WERI-Rb-1 (cell line): Measurements from ENCODE around the gene IAH1.

ENCODE experiments used
- DNase-seq: peaks from one replicate; pipeline ENCODE4 v3.0.0-alpha.2; 2020
- H3K27ac ChIP-seq: fragments of 250-450 bp; sonication (Bioruptor Pico); 2 replicates; pipeline ENCODE4 v1.5.1; 2020; ENCODE audit warnings: mild to moderate bottlenecking, moderate library complexity
- H3K27me3 ChIP-seq: fragments of 250-450 bp; sonication (Bioruptor Pico); 2 replicates; pipeline ENCODE4 v1.5.1; 2021; ENCODE audit warnings: mild to moderate bottlenecking, low read depth, moderate library complexity; ENCODE audit not compliant: insufficient read depth, severe bottlenecking
- H3K36me3 ChIP-seq: fragments of 250-450 bp; sonication (Bioruptor Pico); 2 replicates; pipeline ENCODE4 v1.5.1; 2020; ENCODE audit warnings: mild to moderate bottlenecking, moderate library complexity
- H3K4me3 ChIP-seq: 2 replicates; pipeline ENCODE4 v1.5.1; 2011; ENCODE audit warnings: low read depth, mild to moderate bottlenecking, control low read depth, low read length
- H3K9me3 ChIP-seq: fragments of 250-450 bp; sonication (Bioruptor Pico); 2 replicates; pipeline ENCODE4 v1.5.1; 2021; ENCODE audit warnings: mild to moderate bottlenecking, moderate library complexity; ENCODE audit not compliant: severe bottlenecking
- TF ChIP-seq, protein P1 (sequence below): IDR thresholded peaks from 2 replicates; pipeline ENCODE4 v1.5.1; 2011; ENCODE audit warnings: low read depth, mild to moderate bottlenecking, control low read depth, inconsistent platforms, low read length

IAH1 gene

DNA sequence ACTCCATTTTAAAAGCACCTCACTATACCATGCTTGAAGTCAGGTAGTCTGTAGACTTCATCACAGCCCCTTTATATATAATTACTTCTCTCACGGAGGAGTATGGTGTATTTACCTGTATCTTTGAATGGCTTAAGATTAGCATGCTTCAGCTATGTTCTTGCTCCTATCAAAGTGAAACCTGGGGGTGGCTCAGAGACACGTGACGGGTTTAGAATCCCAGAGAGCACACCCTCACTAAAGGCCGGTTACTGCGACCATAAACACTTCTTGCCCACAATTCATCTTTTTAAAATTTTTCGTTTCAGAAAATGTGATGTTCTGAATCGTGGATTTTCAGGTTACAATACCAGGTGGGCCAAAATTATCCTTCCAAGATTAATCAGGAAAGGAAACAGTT is 3.6 kb downstream of the IAH1 start:
- Histone ChIP-seq H3K27me3 (no peaks in the 10 kb centered on the region), H3K27ac (no peak overlapping the region), H3K36me3 (peaks cover 69% of the 10 kb centered on the region), H3K9me3 (no peaks in the 10 kb centered on the region), H3K4me3 (no peak overlapping the region)
- DNase-seq = no peak
- TF ChIP-seq, protein P1, sequence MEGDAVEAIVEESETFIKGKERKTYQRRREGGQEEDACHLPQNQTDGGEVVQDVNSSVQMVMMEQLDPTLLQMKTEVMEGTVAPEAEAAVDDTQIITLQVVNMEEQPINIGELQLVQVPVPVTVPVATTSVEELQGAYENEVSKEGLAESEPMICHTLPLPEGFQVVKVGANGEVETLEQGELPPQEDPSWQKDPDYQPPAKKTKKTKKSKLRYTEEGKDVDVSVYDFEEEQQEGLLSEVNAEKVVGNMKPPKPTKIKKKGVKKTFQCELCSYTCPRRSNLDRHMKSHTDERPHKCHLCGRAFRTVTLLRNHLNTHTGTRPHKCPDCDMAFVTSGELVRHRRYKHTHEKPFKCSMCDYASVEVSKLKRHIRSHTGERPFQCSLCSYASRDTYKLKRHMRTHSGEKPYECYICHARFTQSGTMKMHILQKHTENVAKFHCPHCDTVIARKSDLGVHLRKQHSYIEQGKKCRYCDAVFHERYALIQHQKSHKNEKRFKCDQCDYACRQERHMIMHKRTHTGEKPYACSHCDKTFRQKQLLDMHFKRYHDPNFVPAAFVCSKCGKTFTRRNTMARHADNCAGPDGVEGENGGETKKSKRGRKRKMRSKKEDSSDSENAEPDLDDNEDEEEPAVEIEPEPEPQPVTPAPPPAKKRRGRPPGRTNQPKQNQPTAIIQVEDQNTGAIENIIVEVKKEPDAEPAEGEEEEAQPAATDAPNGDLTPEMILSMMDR = no peak

DNA sequence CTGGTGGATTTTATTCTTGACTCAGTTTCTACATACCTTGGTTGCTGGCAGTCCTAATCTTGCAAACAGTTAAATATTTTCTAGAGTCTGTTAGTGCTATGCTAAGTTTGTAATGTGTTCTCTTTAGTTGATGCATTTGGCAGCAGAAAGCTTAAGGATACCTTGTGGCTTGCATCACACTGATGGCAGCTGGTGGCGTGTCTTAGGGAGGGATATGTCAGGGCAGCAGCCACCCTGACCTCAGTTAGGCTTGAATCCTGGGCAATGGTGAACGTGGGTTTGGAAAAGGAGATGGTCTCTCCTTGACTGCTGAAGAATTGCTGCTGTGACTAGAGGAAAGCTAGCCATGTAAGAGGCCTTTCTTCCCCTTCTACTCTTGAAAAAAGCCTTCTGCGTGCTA is 4.2 kb downstream of the IAH1 start:
- TF ChIP-seq, protein P1 = no peak
- Histone ChIP-seq H3K36me3 (peaks cover 69% of the 10 kb centered on the region), H3K27me3 (no peaks in the 10 kb centered on the region), H3K9me3 (no peaks in the 10 kb centered on the region), H3K4me3 (no peak overlapping the region), H3K27ac (no peak overlapping the region)
- DNase-seq = no peak

DNA sequence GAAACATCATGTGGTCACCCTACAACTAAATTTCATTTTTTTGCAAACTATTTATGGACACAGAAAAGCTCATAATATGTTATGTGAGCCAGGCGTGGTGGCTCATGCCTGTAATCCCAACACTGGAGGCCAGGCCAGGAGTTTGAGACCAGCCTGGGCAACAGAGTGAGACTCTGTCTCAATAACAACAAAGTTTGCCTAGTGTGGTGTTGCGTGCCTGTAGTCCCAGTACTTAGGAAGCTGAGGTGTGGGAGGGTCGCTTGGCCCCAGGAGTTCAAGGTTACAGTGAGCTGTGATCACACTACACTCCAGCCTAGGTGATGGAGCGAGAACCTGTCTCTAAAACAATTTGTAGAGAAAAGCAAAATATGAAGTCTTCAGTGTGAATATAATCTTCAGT is 5.8 kb downstream of the IAH1 start:
- Histone ChIP-seq H3K27me3 (no peaks in the 10 kb centered on the region), H3K36me3 (peaks cover 81% of the 10 kb centered on the region), H3K9me3 (no peaks in the 10 kb centered on the region), H3K4me3 (no peak overlapping the region), H3K27ac (no peak overlapping the region)
- TF ChIP-seq, protein P1 = no peak
- DNase-seq = no peak

DNA sequence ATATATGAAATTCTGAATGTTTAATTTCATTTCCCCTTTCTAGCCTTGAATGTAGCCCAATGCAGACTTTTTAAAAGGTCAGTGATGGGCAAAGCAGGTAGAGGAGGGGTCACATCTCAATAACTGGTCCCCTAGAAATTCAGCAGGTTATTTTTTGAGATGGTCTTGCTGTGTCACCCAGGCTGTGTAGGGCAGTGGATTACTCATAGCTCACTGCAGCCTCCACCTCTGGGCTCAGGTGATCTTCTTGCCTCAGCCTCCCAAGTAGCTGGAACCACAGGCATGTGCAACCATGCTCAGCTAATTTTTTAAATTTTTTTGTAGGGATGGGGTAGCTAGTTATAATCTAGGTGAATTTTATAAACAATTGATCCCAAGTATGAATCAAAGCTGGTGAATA is 8.8 kb downstream of the IAH1 start:
- TF ChIP-seq, protein P1 = no peak
- peaks cover 96% of the 10 kb centered on the region for H3K36me3 ChIP-seq
- no peaks in the 10 kb centered on the region for H3K27me3 ChIP-seq
- H3K27ac ChIP-seq = no peak overlapping the region
- no peak for DNase-seq
- H3K4me3 ChIP-seq = no peak overlapping the region
- H3K9me3 ChIP-seq = no peaks in the 10 kb centered on the region

DNA sequence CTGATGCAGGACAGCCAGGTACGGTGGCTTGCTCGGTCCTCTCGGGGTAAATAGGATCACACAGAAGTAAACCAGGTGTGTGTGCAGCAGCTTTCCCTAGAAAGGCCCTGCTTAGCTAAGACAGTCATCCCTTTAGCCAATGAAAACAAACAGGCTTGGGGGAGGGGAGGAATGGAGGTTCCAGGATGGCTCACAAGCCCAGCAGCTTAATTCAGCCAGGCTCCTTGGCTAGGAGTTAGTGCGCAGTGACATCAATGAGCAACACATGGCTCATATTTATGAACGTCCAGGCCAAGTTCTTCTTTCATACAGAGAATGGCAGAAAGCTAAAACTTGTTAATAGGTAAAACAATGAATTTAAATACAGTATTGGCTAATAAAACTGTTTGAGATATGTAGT is 10.2 kb downstream of the IAH1 start:
- TF ChIP-seq, protein P1 = no peak
- no peaks in the 10 kb centered on the region for H3K9me3 ChIP-seq
- H3K27ac ChIP-seq = peak overlapping the region; percentile 26
- peak; percentile 78 for DNase-seq
- H3K4me3 ChIP-seq = no peak overlapping the region
- no peaks in the 10 kb centered on the region for H3K27me3 ChIP-seq
- H3K36me3 ChIP-seq = peaks cover 97% of the 10 kb centered on the region
